Measurements from ENCODE around the gene MYL5. TPM values are rescaled to one million over a fixed set of nuclear protein-coding genes. Genes with fewer than 3 reads are reported as not detected.

MYL5 gene
- total and polyA plus RNA-seq, 2 of the 4 experiments (the other 2 are of a cell fraction) = 9.1 to 16.0 TPM

- no peaks in the 10 kb centered on the region for H4K20me1 ChIP-seq (ENCODE audit: insufficient read depth, low read length)
- ChIA-PET CTCF (no interaction called here), POLR2A (ENCODE audit: unreplicated experiment) (no interaction called here)
- no peaks in the 10 kb centered on the region for H3K9me1 ChIP-seq (ENCODE audit: insufficient read depth, low read length)
- no peak overlapping the region for H2BK20ac ChIP-seq (ENCODE audit: low read depth, low read length)
- no peak overlapping the region for H3K9ac ChIP-seq (ENCODE audit: low read depth, low read length)
- no peak overlapping the region for H3K56ac ChIP-seq (ENCODE audit: extremely low read depth, insufficient read depth, low read length)
- dilution Hi-C loops (cut with HindIII; ENCODE audit: low sequenced_read_pairs, unreplicated experiment) = no loop called here
- H3K79me1 ChIP-seq (ENCODE audit: low read depth in 1 of 2, low read length in 2 of 2) = no peaks in the 10 kb centered on the region
- H3K27ac ChIP-seq (ENCODE audit: insufficient read depth, low read length) = no peak overlapping the region
- DNase-seq (no peak), ATAC-seq (ENCODE audit: low read depth) (no peak)
- H3K4ac ChIP-seq (ENCODE audit: low read depth, low read length) = no peak overlapping the region
- no peak overlapping the region for H2BK5ac ChIP-seq (ENCODE audit: low read depth, low read length, poor library complexity, severe bottlenecking)
- BruUV-seq (replicated peaks) = no TSS peak
- no peak overlapping the region for H3K23ac ChIP-seq (ENCODE audit: low read depth, low read length)
- no peak overlapping the region for H2AK5ac ChIP-seq (ENCODE audit: low read depth, low read length)
- no peak overlapping the region for H3K18ac ChIP-seq (ENCODE audit: low read depth, low read length)
- peaks cover 4% of the 10 kb centered on the region for H3K9me3 ChIP-seq (ENCODE audit: control insufficient read depth, insufficient read depth, low read length)
- H4K91ac ChIP-seq (ENCODE audit: insufficient read depth, low read depth, low read length) = no peak overlapping the region
- 30% methylated on average over 18 of the region's 49 CpGs; no CpG with 5 or more reads in 1 of the 2 experiments for WGBS, 2 experiments (ENCODE audit: extremely low coverage in 2 of 2, insufficient read length in 1 of 2)
- no peak overlapping the region for H3K4me2 ChIP-seq (ENCODE audit: low read depth, low read length)
- in situ Hi-C loops (cut with MboI; ENCODE audit: low sequenced_read_pairs) = no loop called here
- no peaks in the 10 kb centered on the region for H3K36me3 ChIP-seq (ENCODE audit: control insufficient read depth, insufficient read depth, low read length)
- H4K5ac ChIP-seq (ENCODE audit: low read depth, low read length) = no peak overlapping the region
- intact Hi-C loops (cut with micrococcal nuclease) = no loop called here
- no peak overlapping the region for H2AK9ac ChIP-seq (replicated peaks; ENCODE audit: low read depth, low read length, poor library complexity)
- peaks cover 11% of the 10 kb centered on the region; the same call in 1 of the 2 replicates for H3K27me3 ChIP-seq (ENCODE audit: control insufficient read depth, insufficient read depth, low read length)
- no peaks in the 10 kb centered on the region for H3K4me1 ChIP-seq (ENCODE audit: control insufficient read depth, insufficient read depth, low read length)
- H3K14ac ChIP-seq (replicated peaks; ENCODE audit: low read depth, low read length) = no peak overlapping the region
- H4K8ac ChIP-seq (ENCODE audit: low read depth in 2 of 2, low read length in 2 of 2) = no peak overlapping the region
- no peak overlapping the region for H2BK15ac ChIP-seq (ENCODE audit: low read depth, low read length)
- no peak overlapping the region for H2BK120ac ChIP-seq (ENCODE audit: low read depth, low read length)
- H3K4me3 ChIP-seq (ENCODE audit: insufficient read depth, low read depth, low read length) = no peak overlapping the region
- H2AFZ ChIP-seq (replicated peaks; ENCODE audit: low read length, poor library complexity) = no peak overlapping the region
- TF ChIP-seq RFX5 (IDR thresholded peaks at IDR 0.05; ENCODE audit: low read depth, low read length) (no peak), NFE2L2 (IDR thresholded peaks at IDR 0.05; ENCODE audit: low read depth, low read length) (no peak), POLR2A (IDR thresholded peaks at IDR 0.05; ENCODE audit: low read depth, low read length) (no peak), CTCF (conservative IDR thresholded peaks at IDR 0.05; ENCODE audit: low read depth, low read length) (no peak), MXI1 (IDR thresholded peaks at IDR 0.05; ENCODE audit: borderline replicate concordance, low read depth, low read length) (no peak), SMC3 (IDR thresholded peaks at IDR 0.05; ENCODE audit: low read depth, low read length) (no peak), BHLHE40 (IDR thresholded peaks at IDR 0.05; ENCODE audit: low read depth, low read length) (no peak), RAD21 (IDR thresholded peaks at IDR 0.05; ENCODE audit: low read length) (no peak), ELK1 (IDR thresholded peaks at IDR 0.05; ENCODE audit: borderline replicate concordance, low read depth, low read length) (no peak), FOS (IDR thresholded peaks at IDR 0.05; ENCODE audit: low read depth, low read length) (no peak), MAFK (IDR thresholded peaks at IDR 0.05; ENCODE audit: low read depth, low read length) (no peak), CHD1 (IDR thresholded peaks at IDR 0.05; ENCODE audit: low read depth, low read length) (no peak), MAZ (IDR thresholded peaks at IDR 0.05; ENCODE audit: borderline replicate concordance, low read depth, low read length) (no peak), CEBPB (IDR thresholded peaks at IDR 0.05; ENCODE audit: low read depth, low read length) (no peak), USF2 (IDR thresholded peaks at IDR 0.05; ENCODE audit: low read depth, low read length) (no peak)
These were observed 23.1 kb upstream of the MYL5 start for GRCh38 chr4:650951-651883.

Data from IMR-90 (cell line).